UCSD-AML1 (cell line): ENCODE data around the gene ABCA4.
"Not testable (repeated sequence)": the region's sequence is repeated elsewhere in the genome, so short reads cannot be mapped to it uniquely, and the experiment has no call there.

Source experiments
- DNase-seq: peaks from one replicate; lab custom pipeline; 2025; ENCODE audit not compliant: unreplicated experiment; lab: John Stamatoyannopoulos, UW

ABCA4 gene

GRCh38 chr1:93958032-93958725, 162.8 kb downstream of the ABCA4 start:
- no peak for DNase-seq

GRCh38 chr1:93955765-93956164, 165.2 kb downstream of the ABCA4 start:
- no peak for DNase-seq

- not testable (repeated sequence) for DNase-seq
Observed at GRCh38 chr1:93947002-93947686, 173.8 kb downstream of the ABCA4 start.
